Activated CD8-positive, alpha-beta memory T cell treated with anti-CD3 and anti-CD28 coated beads, Interleukin-2, amount 50 U/mL, for 24 hours (primary cell): ENCODE data around the gene SEMG2.

Experiments
- DNase-seq: peaks from one replicate; pipeline ENCODE4 v3.0.0-alpha.2; 2020; ENCODE audit errors: extremely low read depth

SEMG2 gene

GRCh38 chr20:45229264-45230056 lies 8.3 kb downstream of the SEMG2 start:
- peak; percentile 8 for DNase-seq

GRCh38 chr20:45230631-45231030 lies 9.5 kb downstream of the SEMG2 start:
- DNase-seq: no peak

- DNase-seq: no peak
These were observed 14.8 kb downstream of the SEMG2 start for GRCh38 chr20:45235995-45236394.

GRCh38 chr20:45238139-45238538 lies 17.0 kb downstream of the SEMG2 start:
- DNase-seq: no peak

DNA sequence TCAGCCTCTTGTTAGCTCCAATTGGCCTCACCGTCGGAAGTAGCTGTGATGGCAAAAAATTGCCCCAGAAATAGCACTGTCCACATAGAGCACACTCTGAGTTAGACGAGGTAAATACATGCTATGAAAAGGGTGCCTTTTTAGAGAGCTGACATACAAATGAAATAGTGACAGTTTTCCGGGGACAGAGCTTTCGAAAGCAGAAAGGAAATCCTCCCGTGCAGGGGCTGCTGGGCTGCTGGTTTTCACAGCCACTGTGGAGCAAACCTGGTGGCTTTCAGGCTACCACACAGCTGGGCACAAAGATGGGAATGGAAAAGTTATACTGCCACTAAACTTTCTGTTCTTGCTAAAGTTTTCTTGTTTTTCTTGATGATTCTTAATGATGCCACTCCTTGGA lies 24.9 kb downstream of the SEMG2 start:
- no peak for DNase-seq

- DNase-seq: no peak
These were observed 26.7 kb downstream of the SEMG2 start for GRCh38 chr20:45247865-45248264.

- no peak for DNase-seq
These were observed 27.4 kb downstream of the SEMG2 start for GRCh38 chr20:45248609-45249008.

GRCh38 chr20:45251884-45252560 lies 30.8 kb downstream of the SEMG2 start:
- DNase-seq: no peak

GRCh38 chr20:45253261-45253660 lies 32.1 kb downstream of the SEMG2 start:
- no peak for DNase-seq

- no peak for DNase-seq
These were observed 33.5 kb downstream of the SEMG2 start, which contains the start of gene SLPI for GRCh38 chr20:45254383-45255262. TSS of gene SLPI (minus strand) at chr20:45254564. CDS start at chr20:45254543, 21 bp downstream.

- no peak for DNase-seq
These were observed 36.0 kb downstream of the SEMG2 start for GRCh38 chr20:45257161-45257560.

DNA sequence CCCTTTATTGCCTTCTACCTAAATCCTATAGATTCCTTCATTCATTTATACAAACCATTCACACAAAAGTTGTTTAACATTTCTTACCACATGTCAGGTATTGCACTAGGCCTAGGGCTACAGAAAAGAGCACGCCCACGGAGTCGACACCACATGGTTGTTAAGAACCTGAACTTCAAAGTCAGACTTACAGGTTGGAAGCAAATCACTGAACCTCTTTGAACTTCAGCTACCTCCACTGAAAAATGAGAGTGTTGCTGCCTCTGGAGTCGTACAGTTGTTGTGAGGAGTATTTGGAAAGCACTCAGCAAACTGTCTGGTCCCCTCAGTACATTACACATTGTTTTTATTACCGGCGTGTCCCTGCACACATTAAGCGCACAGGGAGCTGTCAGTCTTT lies 36.5 kb downstream of the SEMG2 start:
- DNase-seq: no peak

GRCh38 chr20:45258259-45258658 lies 37.1 kb downstream of the SEMG2 start:
- DNase-seq: no peak

DNA sequence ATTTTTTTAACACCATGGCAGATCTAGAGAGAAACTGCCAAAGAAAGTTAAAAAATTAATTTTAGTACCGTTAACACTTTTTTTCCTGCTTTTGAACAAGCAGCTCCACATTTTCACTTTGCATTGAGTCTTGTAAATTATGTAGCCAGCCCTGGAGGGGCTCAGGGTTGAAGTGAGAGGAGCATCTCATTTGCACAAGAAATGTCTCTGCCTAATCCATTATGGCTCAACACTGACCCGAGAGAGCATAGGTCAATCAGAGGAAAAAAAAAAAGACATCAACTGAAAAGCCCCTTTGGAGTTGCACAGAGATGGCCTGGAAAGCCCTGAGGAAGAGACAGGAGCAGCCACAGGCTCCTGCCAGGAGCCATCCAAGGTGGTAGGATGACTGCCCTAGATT lies 37.5 kb downstream of the SEMG2 start:
- DNase-seq: no peak

- no peak for DNase-seq
These were observed 42.5 kb downstream of the SEMG2 start for GRCh38 chr20:45263556-45264266.

GRCh38 chr20:45266977-45267376 lies 45.8 kb downstream of the SEMG2 start:
- DNase-seq: no peak

DNA sequence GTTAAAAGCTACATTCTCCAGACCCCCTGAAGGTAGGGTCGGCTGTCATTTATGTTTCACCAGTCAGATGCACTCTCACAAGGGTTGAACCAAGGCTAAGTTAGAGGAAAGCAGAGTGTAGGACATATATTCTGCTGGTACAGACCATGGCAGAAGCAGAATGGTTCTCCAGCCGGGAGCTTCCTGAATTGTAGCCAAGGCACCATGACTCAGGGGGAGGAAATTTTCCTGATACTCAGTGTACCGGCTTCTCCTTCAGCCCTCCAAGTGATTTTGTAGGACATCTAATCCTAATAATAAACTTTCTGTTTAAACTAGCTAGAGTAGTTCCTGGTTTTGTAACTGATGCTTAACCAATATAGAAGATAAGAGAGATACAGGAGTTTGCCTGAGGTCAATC lies 47.4 kb downstream of the SEMG2 start:
- no peak for DNase-seq

DNA sequence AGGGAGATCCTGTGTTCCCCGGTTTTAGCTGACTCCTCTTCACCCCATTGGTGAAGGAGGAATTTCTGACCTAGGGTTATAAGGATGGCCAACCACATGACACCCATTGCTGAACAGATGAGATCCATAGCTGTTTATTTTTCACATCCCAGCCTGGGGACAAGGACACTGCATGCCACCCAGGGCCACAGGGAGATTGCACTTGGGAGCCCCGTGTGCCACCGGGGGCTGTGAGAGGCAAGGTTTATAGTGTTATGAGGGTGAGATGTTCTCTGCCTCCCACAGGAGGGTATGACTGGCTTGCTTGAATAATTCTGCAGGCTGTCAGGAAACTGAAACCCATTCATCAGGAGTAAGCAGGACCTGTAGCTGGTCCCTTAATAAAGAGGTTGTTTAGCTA lies 47.9 kb downstream of the SEMG2 start:
- DNase-seq: no peak

GRCh38 chr20:45269754-45270270 lies 48.6 kb downstream of the SEMG2 start:
- DNase-seq: no peak
